Measurements from ENCODE around the gene ENPP1. TPM values are rescaled to one million over a fixed set of nuclear protein-coding genes. Genes with fewer than 3 reads are reported as not detected.

ENPP1 gene
- total and polyA plus RNA-seq, 2 of the 4 experiments (the other 2 are of a cell fraction) = 10.9 to 38.9 TPM

DNA sequence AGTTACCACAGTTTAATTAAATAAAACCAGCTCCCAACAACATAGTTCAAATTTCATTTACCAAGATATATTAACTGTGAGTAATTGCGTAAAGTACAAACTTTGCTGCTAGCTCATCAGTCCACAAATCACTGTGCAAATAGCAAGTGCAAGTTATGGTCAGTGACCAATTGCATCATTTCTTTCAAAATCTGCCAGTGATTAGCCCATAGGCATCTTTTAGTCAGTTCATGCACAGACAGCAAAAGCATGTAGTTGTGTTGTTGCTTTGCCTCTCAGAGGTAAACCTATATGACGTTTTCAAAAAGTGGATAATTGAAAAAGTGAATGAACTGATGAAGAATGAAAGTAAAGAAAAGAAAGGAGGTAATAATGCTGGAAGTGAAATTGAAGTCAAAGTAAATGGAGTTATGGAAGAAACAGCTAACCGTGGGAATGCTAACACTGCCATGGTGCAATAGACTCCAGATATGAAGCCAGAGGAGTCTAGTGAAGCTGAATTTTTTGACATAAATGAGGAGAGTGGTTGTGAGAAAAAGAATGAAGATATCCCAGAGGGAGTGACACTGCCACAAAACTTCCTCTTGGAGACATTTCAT is 36.5 kb downstream of the ENPP1 start:
- Histone ChIP-seq H2BK120ac (ENCODE audit: low read depth, low read length) (no peak overlapping the region), H3K4ac (ENCODE audit: low read depth, low read length) (no peak overlapping the region), H2BK15ac (ENCODE audit: low read depth, low read length) (no peak overlapping the region), H2BK20ac (ENCODE audit: low read depth, low read length) (no peak overlapping the region), H3K4me3 (ENCODE audit: insufficient read depth, low read depth, low read length) (no peak overlapping the region), H2BK5ac (ENCODE audit: low read depth, low read length, poor library complexity, severe bottlenecking) (peak overlapping the region; percentile 34), H3K9me3 (ENCODE audit: control insufficient read depth, insufficient read depth, low read length) (no peaks in the 10 kb centered on the region; the same call in 1 of the 2 replicates), H3K4me1 (ENCODE audit: control insufficient read depth, insufficient read depth, low read length) (peaks cover 5% of the 10 kb centered on the region), H3K9ac (ENCODE audit: low read depth, low read length) (no peak overlapping the region), H3K27me3 (ENCODE audit: control insufficient read depth, insufficient read depth, low read length) (no peaks in the 10 kb centered on the region), H3K4me2 (ENCODE audit: low read depth, low read length) (no peak overlapping the region), H3K18ac (ENCODE audit: low read depth, low read length) (peak overlapping the region; percentile 66; the same call in 1 of the 2 replicates), H4K5ac (ENCODE audit: low read depth, low read length) (peak overlapping the region; percentile 25; the same call in 1 of the 2 replicates), H3K56ac (ENCODE audit: extremely low read depth, insufficient read depth, low read length) (no peak overlapping the region), H3K27ac (ENCODE audit: insufficient read depth, low read length) (no peak overlapping the region), H2AK5ac (ENCODE audit: low read depth, low read length) (no peak overlapping the region), H4K8ac (ENCODE audit: low read depth in 2 of 2, low read length in 2 of 2) (no peak overlapping the region), H4K20me1 (ENCODE audit: insufficient read depth, low read length) (no peaks in the 10 kb centered on the region), H4K91ac (ENCODE audit: insufficient read depth, low read depth, low read length) (no peak overlapping the region), H3K9me1 (ENCODE audit: insufficient read depth, low read length) (no peaks in the 10 kb centered on the region), H3K23ac (ENCODE audit: low read depth, low read length) (no peak overlapping the region), H2AFZ (replicated peaks; ENCODE audit: low read length, poor library complexity) (no peak overlapping the region), H2AK9ac (replicated peaks; ENCODE audit: low read depth, low read length, poor library complexity) (no peak overlapping the region), H3K14ac (replicated peaks; ENCODE audit: low read depth, low read length) (no peak overlapping the region), H3K79me1 (ENCODE audit: low read depth in 1 of 2, low read length in 2 of 2) (peaks cover 0 to 8% of the 10 kb centered on the region in 2 experiments; a peak in 1 of 4 replicates), H3K36me3 (ENCODE audit: control insufficient read depth, insufficient read depth, low read length) (no peaks in the 10 kb centered on the region)
- TF ChIP-seq CEBPB (IDR thresholded peaks at IDR 0.05; ENCODE audit: low read depth, low read length) (peak; percentile 90), NFE2L2 (IDR thresholded peaks at IDR 0.05; ENCODE audit: low read depth, low read length) (no peak), MXI1 (IDR thresholded peaks at IDR 0.05; ENCODE audit: borderline replicate concordance, low read depth, low read length) (no peak)
- TF ChIP-seq, protein P1, sequence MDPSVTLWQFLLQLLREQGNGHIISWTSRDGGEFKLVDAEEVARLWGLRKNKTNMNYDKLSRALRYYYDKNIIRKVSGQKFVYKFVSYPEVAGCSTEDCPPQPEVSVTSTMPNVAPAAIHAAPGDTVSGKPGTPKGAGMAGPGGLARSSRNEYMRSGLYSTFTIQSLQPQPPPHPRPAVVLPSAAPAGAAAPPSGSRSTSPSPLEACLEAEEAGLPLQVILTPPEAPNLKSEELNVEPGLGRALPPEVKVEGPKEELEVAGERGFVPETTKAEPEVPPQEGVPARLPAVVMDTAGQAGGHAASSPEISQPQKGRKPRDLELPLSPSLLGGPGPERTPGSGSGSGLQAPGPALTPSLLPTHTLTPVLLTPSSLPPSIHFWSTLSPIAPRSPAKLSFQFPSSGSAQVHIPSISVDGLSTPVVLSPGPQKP (IDR thresholded peaks at IDR 0.05; ENCODE audit: borderline replicate concordance, low read depth, low read length) = no peak
- ATAC-seq (ENCODE audit: low read depth) (peak; percentile 88), DNase-seq (peak; percentile 83)
- CTCF ChIA-PET = interaction anchor here (1.0 to 1.4 kb wide), 4 partner anchors 10 to 21 kb away, joined by 3 to 4 read pairs (median 4); no protein-coding TSS in a partner anchor
- intact Hi-C loops (cut with micrococcal nuclease) = no loop called here
- WGBS, 2 experiments (ENCODE audit: extremely low coverage in 2 of 2, insufficient read length in 1 of 2) = 60% methylated on average over 1 of the region's 3 CpGs; no CpG with 5 or more reads in 1 of the 2 experiments
- BruUV-seq (replicated peaks) = no TSS peak
- POLR2A ChIA-PET (ENCODE audit: unreplicated experiment) = no interaction called here
- dilution Hi-C loops (cut with HindIII; ENCODE audit: low sequenced_read_pairs, unreplicated experiment) = no loop called here
- in situ Hi-C loops (cut with MboI; ENCODE audit: low sequenced_read_pairs) = no loop called here

Data from IMR-90 (cell line).